Endothelial cell of umbilical vein (primary cell): ENCODE results near the gene TUSC2. TPM values are rescaled to one million over a fixed set of nuclear protein-coding genes. Genes with fewer than 3 reads are reported as not detected.

Source experiments
- BruUV-seq: library from RNA; stranded (reverse); fragments of 400-500 nt; replicated peaks from 2 replicates; lab custom pipeline; 2021; lab: Mats Ljungman, UMichigan
- CTCF ChIA-PET: fragments of 300-600, 350-600 bp; sonication (Branson Sonifier 250); formaldehyde crosslinking; loops from one replicate; lab custom pipeline; 2021; ENCODE audit warnings: antibody characterized with exemption, inconsistent platforms; lab: Charles Lee
- POLR2A ChIA-PET: fragments of 300-600, 350-600 bp; sonication (Branson Sonifier 250); formaldehyde crosslinking; loops from one replicate; lab custom pipeline; 2021; ENCODE audit warnings: antibody characterized with exemption, inconsistent platforms; lab: Charles Lee
- DNase-seq: peaks from one replicate; pipeline ENCODE4 v3.0.0-alpha.2; 2011; ENCODE audit warnings: low read depth, low spot score
- FAIRE-seq: peaks from 2 replicates; lab custom pipeline; 2011; peaks lifted over from hg19 to GRCh38; lab: Jason Lieb, UNC
- H2AFZ ChIP-seq: 2 replicates; pipeline ENCODE4 v1.6.0; 2012; ENCODE audit warnings: low read depth, low read length, control low read depth, inconsistent platforms
- H3K27ac ChIP-seq: 2 replicates; pipeline ENCODE4 v1.5.1; 2011; ENCODE audit warnings: low read depth, mild to moderate bottlenecking, control low read depth, low read length, moderate library complexity; ENCODE audit not compliant: insufficient read depth
- H3K27me3 ChIP-seq, 2 experiments: 2 replicates each; pipeline versions ENCODE4 v1.6.0 to v1.6.1; 2011; ENCODE audit warnings: low read length in 2 of 2, mixed read lengths in 1 of 2; ENCODE audit not compliant: control insufficient read depth in 2 of 2, insufficient read depth in 2 of 2
- H3K36me3 ChIP-seq, 2 experiments: 2 replicates in 1 of 2; 3 replicates in 1 of 2; pipeline ENCODE4 v1.5.1; 2011; ENCODE audit warnings: low read length in 2 of 2, mild to moderate bottlenecking in 1 of 2, moderate library complexity in 1 of 2; ENCODE audit not compliant: control insufficient read depth in 2 of 2, insufficient read depth in 2 of 2; ENCODE audit errors: extremely low read depth in 1 of 2
- H3K4me1 ChIP-seq: 3 replicates; pipeline ENCODE4 v1.5.1; 2011; ENCODE audit warnings: mild to moderate bottlenecking, low read length; ENCODE audit not compliant: control insufficient read depth, insufficient read depth; ENCODE audit errors: extremely low read depth
- H3K4me2 ChIP-seq: 2 replicates; pipeline ENCODE4 v1.6.1; 2011; ENCODE audit warnings: low read length, control low read depth, mixed read lengths; ENCODE audit not compliant: insufficient read depth
- H3K4me3 ChIP-seq, 3 experiments: fragments of 200-600 bp in 1 of 3; sonication (generic), shearing (Covaris generic) in 1 of 3; replicated peaks in 1 of 3; 2 replicates each; pipeline ENCODE4 v1.5.1; 2011 to 2016; ENCODE audit warnings: control low read depth in 3 of 3, low read length in 3 of 3, mild to moderate bottlenecking in 2 of 3, inconsistent platforms in 1 of 3, low read depth in 1 of 3, moderate library complexity in 1 of 3; ENCODE audit not compliant: insufficient read depth in 1 of 3
- H3K79me2 ChIP-seq: 2 replicates; pipeline ENCODE4 v1.6.0; 2012; ENCODE audit warnings: low read length, inconsistent platforms; ENCODE audit not compliant: control insufficient read depth, insufficient read depth
- H3K9ac ChIP-seq: replicated peaks from 2 replicates; pipeline ENCODE3; 2011; ENCODE audit warnings: low read length, control low read depth; ENCODE audit not compliant: insufficient read depth; ENCODE audit errors: extremely low read depth
- H3K9me1 ChIP-seq: replicated peaks from 3 replicates; pipeline ENCODE4 v1.6.0; 2011; ENCODE audit warnings: mild to moderate bottlenecking, low read length; ENCODE audit not compliant: control insufficient read depth, insufficient read depth; ENCODE audit errors: extremely low read depth
- H3K9me3 ChIP-seq: replicated peaks from 2 replicates; pipeline ENCODE4 v1.5.1; 2012; ENCODE audit warnings: low read length, inconsistent platforms; ENCODE audit not compliant: control insufficient read depth, insufficient read depth
- H4K20me1 ChIP-seq: replicated peaks from 2 replicates; pipeline ENCODE3; 2011; ENCODE audit warnings: mild to moderate bottlenecking, low read length; ENCODE audit not compliant: control insufficient read depth, insufficient read depth; ENCODE audit errors: extremely low read depth
- EZH2 ChIP-seq: IDR thresholded peaks from 2 replicates; pipeline ENCODE4 v1.6.1; 2012; ENCODE audit warnings: borderline replicate concordance, low read depth, mild to moderate bottlenecking, moderate library complexity, low read length, inconsistent platforms; ENCODE audit not compliant: severe bottlenecking
- FOS ChIP-seq: IDR thresholded peaks from 2 replicates; pipeline ENCODE4 v1.6.1; 2011; ENCODE audit warnings: mild to moderate bottlenecking, low read length, moderate library complexity, borderline replicate concordance; ENCODE audit not compliant: insufficient read depth
- JUN ChIP-seq: IDR thresholded peaks from 2 replicates; pipeline ENCODE4 v1.6.1; 2011; ENCODE audit warnings: borderline replicate concordance, low read depth; ENCODE audit not compliant: insufficient read length, insufficient read depth
- MYC ChIP-seq: IDR thresholded peaks from one replicate; pipeline ENCODE4 v1.6.1; 2011; ENCODE audit warnings: mild to moderate bottlenecking, low read depth, low read length
- POLR2A ChIP-seq: IDR thresholded peaks from 2 replicates; pipeline ENCODE4 v1.6.1; 2012; ENCODE audit warnings: low read depth, mild to moderate bottlenecking, control low read depth, low read length
- POLR2AphosphoS5 ChIP-seq: IDR thresholded peaks from 2 replicates; pipeline ENCODE4 v1.6.1; 2012; ENCODE audit warnings: low read depth, mild to moderate bottlenecking, control low read depth, low read length, moderate library complexity; ENCODE audit not compliant: insufficient read depth
- dilution Hi-C: fragments of 300-500 bp; cut with MboI; formaldehyde crosslinking; loops from one replicate; pipeline ENCODE4 v1.15.0; 2019; ENCODE audit warnings: low sequenced_read_pairs; ENCODE audit not compliant: extremely low pct_ligation_motif_present
- intact Hi-C: fragments of 100-400 bp; cut with micrococcal nuclease; formaldehyde crosslinking; loops from one replicate; pipeline ENCODE4 v1.10.0; 2022
- polyA plus RNA-seq, 4 experiments: library from polyadenylated mRNA; depleted of rRNA in 3 of 4; stranded (reverse) in 3 of 4; unstranded in 1 of 4; fragments of >200 nt; gene quantifications; 2 replicates each; pipeline versions ENCODE4 v1.2.1 to v1.2.3, GENCODE V29; 2011 to 2012; ENCODE audit warnings: missing spikeins in 1 of 4
- total RNA-seq: library from RNA; stranded (reverse); gene quantifications from 2 replicates; pipeline ENCODE4 v1.2.3, GENCODE V29; 2021
- TF ChIP-seq, protein P1 (sequence below), 2 donors: IDR thresholded peaks; 1 replicate in 1 of 2; 2 replicates in 1 of 2; pipeline ENCODE4 v1.5.1; 2011; ENCODE audit warnings: low read length in 2 of 2, mild to moderate bottlenecking in 2 of 2, moderate library complexity in 2 of 2, control low read depth in 1 of 2, inconsistent platforms in 1 of 2, low read depth in 1 of 2; ENCODE audit not compliant: insufficient read depth in 1 of 2; ENCODE audit errors: extremely low read depth in 1 of 2
- TF ChIP-seq, protein P2 (sequence below): IDR thresholded peaks from 2 replicates; pipeline ENCODE4 v1.6.1; 2011; ENCODE audit not compliant: insufficient read depth, insufficient read length

Gene TUSC2
- total and polyA plus RNA-seq, 2 donors (not counting 3 experiments of a cell fraction or from before 2014, with no cell fraction given) = 30.0 to 89.0 TPM

DNA sequence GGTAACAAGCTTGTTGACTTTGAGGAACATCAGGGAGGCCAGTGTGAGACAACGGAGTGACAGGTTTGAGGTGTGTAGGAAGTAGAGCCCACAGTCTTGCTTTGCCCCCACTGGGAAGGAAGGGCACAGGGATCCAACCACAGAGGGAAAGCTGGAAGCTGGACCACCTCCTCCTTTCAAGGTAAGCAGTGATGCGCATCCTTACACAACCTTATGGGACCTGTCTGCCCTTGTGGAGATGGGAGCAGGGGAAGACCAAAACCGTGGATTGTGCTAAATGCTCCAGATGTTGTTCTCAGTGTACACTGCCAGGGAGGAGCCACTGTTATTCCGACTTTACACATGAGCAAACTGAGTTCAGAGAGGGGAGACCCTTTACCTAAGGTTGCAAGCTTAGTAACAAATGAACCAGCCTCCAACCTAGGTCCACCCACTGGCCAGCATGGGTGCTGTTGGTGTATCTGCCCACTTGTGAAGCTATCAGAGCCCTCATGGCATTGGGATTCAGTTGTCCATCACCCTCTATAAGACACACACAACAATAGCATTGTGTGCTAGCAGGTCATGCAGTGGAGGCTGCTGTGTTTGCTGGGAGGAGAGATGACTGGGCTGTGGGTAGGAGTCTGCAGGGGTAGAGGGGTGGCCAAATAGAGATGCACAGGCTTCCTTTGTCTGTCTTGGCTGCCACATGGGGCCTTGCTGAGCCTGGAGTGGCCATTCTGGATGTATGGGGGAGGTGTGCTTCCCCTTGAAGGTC is 49.7 kb downstream of the TUSC2 start:
- no TSS peak for BruUV-seq
- CTCF ChIA-PET = interaction anchor here (1.4 to 1.9 kb wide), 4 partner anchors 14 to 52 kb away, joined by 4 to 9 read pairs (median 6); partner anchors contain the start of genes GNAI2 and IFRD2
- no peak overlapping the region for H2AFZ ChIP-seq

More for the DNA sequence above, 49.7 kb downstream of the TUSC2 start:
- H3K9ac ChIP-seq = no peak overlapping the region
- H3K27ac ChIP-seq = no peak overlapping the region
- no peaks in the 10 kb centered on the region for H4K20me1 ChIP-seq
- DNase-seq (no peak), FAIRE-seq (no peak)
- H3K4me2 ChIP-seq = no peak overlapping the region
- H3K4me3 ChIP-seq = no peak overlapping the region
- peaks cover 18 to 21% of the 10 kb centered on the region in 2 experiments for H3K27me3 ChIP-seq
- no peak for TF ChIP-seq EZH2
- TF ChIP-seq, protein P1, sequence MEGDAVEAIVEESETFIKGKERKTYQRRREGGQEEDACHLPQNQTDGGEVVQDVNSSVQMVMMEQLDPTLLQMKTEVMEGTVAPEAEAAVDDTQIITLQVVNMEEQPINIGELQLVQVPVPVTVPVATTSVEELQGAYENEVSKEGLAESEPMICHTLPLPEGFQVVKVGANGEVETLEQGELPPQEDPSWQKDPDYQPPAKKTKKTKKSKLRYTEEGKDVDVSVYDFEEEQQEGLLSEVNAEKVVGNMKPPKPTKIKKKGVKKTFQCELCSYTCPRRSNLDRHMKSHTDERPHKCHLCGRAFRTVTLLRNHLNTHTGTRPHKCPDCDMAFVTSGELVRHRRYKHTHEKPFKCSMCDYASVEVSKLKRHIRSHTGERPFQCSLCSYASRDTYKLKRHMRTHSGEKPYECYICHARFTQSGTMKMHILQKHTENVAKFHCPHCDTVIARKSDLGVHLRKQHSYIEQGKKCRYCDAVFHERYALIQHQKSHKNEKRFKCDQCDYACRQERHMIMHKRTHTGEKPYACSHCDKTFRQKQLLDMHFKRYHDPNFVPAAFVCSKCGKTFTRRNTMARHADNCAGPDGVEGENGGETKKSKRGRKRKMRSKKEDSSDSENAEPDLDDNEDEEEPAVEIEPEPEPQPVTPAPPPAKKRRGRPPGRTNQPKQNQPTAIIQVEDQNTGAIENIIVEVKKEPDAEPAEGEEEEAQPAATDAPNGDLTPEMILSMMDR (IDR thresholded peaks at IDR 0.05; ENCODE audit: extremely low read depth in 1 of 2, insufficient read depth in 1 of 2, low read depth in 1 of 2, low read length in 2 of 2) = no peak
- no peak for TF ChIP-seq MYC
- no peak for TF ChIP-seq POLR2AphosphoS5
- TF ChIP-seq POLR2A = no peak
- TF ChIP-seq, protein P2, sequence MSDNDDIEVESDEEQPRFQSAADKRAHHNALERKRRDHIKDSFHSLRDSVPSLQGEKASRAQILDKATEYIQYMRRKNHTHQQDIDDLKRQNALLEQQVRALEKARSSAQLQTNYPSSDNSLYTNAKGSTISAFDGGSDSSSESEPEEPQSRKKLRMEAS = no peak
- TF ChIP-seq FOS = no peak
- TF ChIP-seq JUN = no peak
- intact Hi-C loops = no loop called here
- POLR2A ChIA-PET = no interaction called here
- dilution Hi-C loops = no loop called here
- H3K9me3 ChIP-seq = no peaks in the 10 kb centered on the region
- H3K9me1 ChIP-seq = no peaks in the 10 kb centered on the region
- no peaks in the 10 kb centered on the region for H3K4me1 ChIP-seq
- no peaks in the 10 kb centered on the region for H3K36me3 ChIP-seq
- H3K79me2 ChIP-seq = no peaks in the 10 kb centered on the region
